ENCODE results near the gene SSTR5. TPM values are rescaled to one million over a fixed set of nuclear protein-coding genes. Genes with fewer than 3 reads are reported as not detected.

Gene SSTR5
- total and polyA plus RNA-seq, 2 of the 4 experiments (the other 2 are of a cell fraction) = not detected

- Histone ChIP-seq H2AK5ac (ENCODE audit: low read depth, low read length) (no peak overlapping the region), H2BK5ac (ENCODE audit: low read depth, low read length, poor library complexity, severe bottlenecking) (no peak overlapping the region), H2AFZ (replicated peaks; ENCODE audit: low read length, poor library complexity) (no peak overlapping the region), H2AK9ac (replicated peaks; ENCODE audit: low read depth, low read length, poor library complexity) (no peak overlapping the region), H3K4ac (ENCODE audit: low read depth, low read length) (no peak overlapping the region), H3K79me1 (ENCODE audit: low read depth in 1 of 2, low read length in 2 of 2) (no peaks in the 10 kb centered on the region), H3K9me3 (ENCODE audit: control insufficient read depth, insufficient read depth, low read length) (no peaks in the 10 kb centered on the region), H3K4me3 (ENCODE audit: insufficient read depth, low read depth, low read length) (no peak overlapping the region), H2BK15ac (ENCODE audit: low read depth, low read length) (no peak overlapping the region), H2BK20ac (ENCODE audit: low read depth, low read length) (no peak overlapping the region), H3K56ac (ENCODE audit: extremely low read depth, insufficient read depth, low read length) (no peak overlapping the region), H3K18ac (ENCODE audit: low read depth, low read length) (no peak overlapping the region), H2BK120ac (ENCODE audit: low read depth, low read length) (no peak overlapping the region), H4K91ac (ENCODE audit: insufficient read depth, low read depth, low read length) (no peak overlapping the region), H3K4me1 (ENCODE audit: control insufficient read depth, insufficient read depth, low read length) (no peaks in the 10 kb centered on the region), H4K20me1 (ENCODE audit: insufficient read depth, low read length) (no peaks in the 10 kb centered on the region), H3K27ac (ENCODE audit: insufficient read depth, low read length) (no peak overlapping the region), H4K8ac (ENCODE audit: low read depth in 2 of 2, low read length in 2 of 2) (no peak overlapping the region), H4K5ac (ENCODE audit: low read depth, low read length) (no peak overlapping the region), H3K9me1 (ENCODE audit: insufficient read depth, low read length) (no peaks in the 10 kb centered on the region), H3K23ac (ENCODE audit: low read depth, low read length) (no peak overlapping the region), H3K36me3 (ENCODE audit: control insufficient read depth, insufficient read depth, low read length) (no peaks in the 10 kb centered on the region), H3K27me3 (ENCODE audit: control insufficient read depth, insufficient read depth, low read length) (peaks cover 29% of the 10 kb centered on the region), H3K9ac (ENCODE audit: low read depth, low read length) (no peak overlapping the region), H3K14ac (replicated peaks; ENCODE audit: low read depth, low read length) (no peak overlapping the region), H3K4me2 (ENCODE audit: low read depth, low read length) (no peak overlapping the region)
- no TSS peak for BruUV-seq (replicated peaks)
- intact Hi-C loops (cut with micrococcal nuclease) (no loop called here), dilution Hi-C loops (cut with HindIII; ENCODE audit: low sequenced_read_pairs, unreplicated experiment) (no loop called here), in situ Hi-C loops (cut with MboI; ENCODE audit: low sequenced_read_pairs) (no loop called here)
- ChIA-PET CTCF (no interaction called here), POLR2A (ENCODE audit: unreplicated experiment) (no interaction called here)
- ATAC-seq (ENCODE audit: low read depth) = no peak
- 93% methylated on average over 4 of the region's 12 CpGs; no CpG with 5 or more reads in 1 of the 2 experiments for WGBS, 2 experiments (ENCODE audit: extremely low coverage in 2 of 2, insufficient read length in 1 of 2)
- no peak for TF ChIP-seq NFE2L2 (IDR thresholded peaks at IDR 0.05; ENCODE audit: low read depth, low read length)
- TF ChIP-seq MAFK (IDR thresholded peaks at IDR 0.05; ENCODE audit: low read depth, low read length) = no peak
- TF ChIP-seq MXI1 (IDR thresholded peaks at IDR 0.05; ENCODE audit: borderline replicate concordance, low read depth, low read length) = no peak
- TF ChIP-seq MAZ (IDR thresholded peaks at IDR 0.05; ENCODE audit: borderline replicate concordance, low read depth, low read length) = no peak
- no peak for TF ChIP-seq SMC3 (IDR thresholded peaks at IDR 0.05; ENCODE audit: low read depth, low read length)
- TF ChIP-seq ELK1 (IDR thresholded peaks at IDR 0.05; ENCODE audit: borderline replicate concordance, low read depth, low read length) = no peak
- no peak for TF ChIP-seq USF2 (IDR thresholded peaks at IDR 0.05; ENCODE audit: low read depth, low read length)
- no peak for TF ChIP-seq RCOR1 (IDR thresholded peaks at IDR 0.05; ENCODE audit: insufficient replicate concordance, low read length)
- no peak for TF ChIP-seq CTCF (conservative IDR thresholded peaks at IDR 0.05; ENCODE audit: low read depth, low read length)
- no peak for TF ChIP-seq CHD1 (IDR thresholded peaks at IDR 0.05; ENCODE audit: low read depth, low read length)
- no peak for TF ChIP-seq POLR2A (IDR thresholded peaks at IDR 0.05; ENCODE audit: low read depth, low read length)
- TF ChIP-seq BHLHE40 (IDR thresholded peaks at IDR 0.05; ENCODE audit: low read depth, low read length) = no peak
- no peak for TF ChIP-seq RFX5 (IDR thresholded peaks at IDR 0.05; ENCODE audit: low read depth, low read length)
- TF ChIP-seq CEBPB (IDR thresholded peaks at IDR 0.05; ENCODE audit: low read depth, low read length) = no peak
- no peak for TF ChIP-seq RAD21 (IDR thresholded peaks at IDR 0.05; ENCODE audit: low read length)
- DNase-seq = no peak
Measured at GRCh38 chr16:1038932-1039331, 33.6 kb upstream of the SSTR5 start.

Data from IMR-90 (cell line).